NCI-H146 (cell line): ENCODE measurements around the gene SNX17.
"Not testable (repeated sequence)": the region's sequence is repeated elsewhere in the genome, so short reads cannot be mapped to it uniquely, and the experiment has no call there.

Experiments used
- DNase-seq: peaks from one replicate; lab custom pipeline; 2025; lab: John Stamatoyannopoulos, UW

SNX17 gene

GRCh38 chr2:27400348-27401135, 30.1 kb downstream of the SNX17 start:
- DNase-seq: no peak

- peak; percentile 65 for DNase-seq
These were observed 37.5 kb downstream of the SNX17 start for GRCh38 chr2:27407798-27408491.

GRCh38 chr2:27408601-27409320, 38.3 kb downstream of the SNX17 start:
- DNase-seq: peak; percentile 57

GRCh38 chr2:27409321-27410073, 39.1 kb downstream of the SNX17 start, which contains the start of gene PPM1G:
PPM1G (minus strand) TSS chr2:27409591; CDS start chr2:27409422, 169 bp downstream.
- DNase-seq: peak; percentile 96

GRCh38 chr2:27412419-27413152, 42.2 kb downstream of the SNX17 start:
- DNase-seq: no peak

- DNase-seq: no peak
These were observed 45.7 kb downstream of the SNX17 start for GRCh38 chr2:27416151-27416550.

- no peak for DNase-seq
These were observed 50.6 kb downstream of the SNX17 start for GRCh38 chr2:27420996-27421395.

GRCh38 chr2:27421660-27422250, 51.3 kb downstream of the SNX17 start:
- no peak for DNase-seq

GRCh38 chr2:27422958-27423357, 52.5 kb downstream of the SNX17 start:
- no peak for DNase-seq

GRCh38 chr2:27425039-27425438, 54.6 kb downstream of the SNX17 start:
- not testable (repeated sequence) for DNase-seq
